HG03460 (cell line): Measurements from ENCODE around the gene MRPS6.

Source experiments
- ATAC-seq: cut with Tn5 transposase; IDR thresholded peaks from one replicate; pipeline ENCODE4 v1.9.1; 2021; ENCODE audit not compliant: unreplicated experiment

MRPS6 gene

DNA sequence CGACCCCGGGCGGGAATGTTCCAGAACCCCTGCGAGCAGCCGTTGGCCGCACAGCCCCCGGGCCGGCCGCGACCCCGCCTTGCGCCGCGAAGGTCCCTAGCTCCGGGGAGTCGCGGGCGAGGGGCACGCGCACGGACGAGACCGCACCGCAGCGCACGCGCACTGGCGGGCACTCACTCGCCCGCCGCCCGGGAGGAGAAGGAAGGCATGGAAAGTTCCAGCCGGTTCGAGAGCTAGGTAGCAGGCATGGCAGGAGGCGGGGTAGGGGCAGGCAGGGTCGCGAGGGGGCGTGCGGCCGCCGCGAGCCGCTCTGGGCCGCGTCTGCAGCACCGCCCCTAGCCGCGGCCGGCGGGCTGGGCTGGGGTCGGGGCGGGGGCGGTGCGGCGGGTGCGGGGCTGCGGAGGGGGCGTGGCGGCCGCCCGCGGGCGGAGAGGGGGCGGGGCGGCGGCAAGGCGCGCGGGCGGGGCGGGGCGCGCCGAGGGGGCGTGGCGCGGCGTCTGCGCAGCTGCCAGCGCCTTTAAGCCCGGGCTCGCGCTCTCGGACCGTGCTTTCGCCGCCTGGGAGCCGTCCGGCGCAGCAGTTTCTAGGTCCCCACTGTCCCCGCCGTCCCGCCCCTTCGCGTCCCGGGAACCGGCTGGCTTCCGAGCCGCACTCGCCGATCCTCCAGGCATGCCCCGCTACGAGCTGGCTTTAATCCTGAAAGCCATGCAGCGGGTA is at the start of gene MRPS6, which contains the start of gene SLC5A3:
TSS of gene MRPS6 (plus strand) at position 547 of the 717 bp plus-strand sequence. CDS start at position 670, 123 bp downstream.
TSS of gene SLC5A3 (plus strand) at position 547 of the 717 bp plus-strand sequence. CDS start 21,621 bp downstream, outside the sequence.
- ATAC-seq: peak; percentile 70

DNA sequence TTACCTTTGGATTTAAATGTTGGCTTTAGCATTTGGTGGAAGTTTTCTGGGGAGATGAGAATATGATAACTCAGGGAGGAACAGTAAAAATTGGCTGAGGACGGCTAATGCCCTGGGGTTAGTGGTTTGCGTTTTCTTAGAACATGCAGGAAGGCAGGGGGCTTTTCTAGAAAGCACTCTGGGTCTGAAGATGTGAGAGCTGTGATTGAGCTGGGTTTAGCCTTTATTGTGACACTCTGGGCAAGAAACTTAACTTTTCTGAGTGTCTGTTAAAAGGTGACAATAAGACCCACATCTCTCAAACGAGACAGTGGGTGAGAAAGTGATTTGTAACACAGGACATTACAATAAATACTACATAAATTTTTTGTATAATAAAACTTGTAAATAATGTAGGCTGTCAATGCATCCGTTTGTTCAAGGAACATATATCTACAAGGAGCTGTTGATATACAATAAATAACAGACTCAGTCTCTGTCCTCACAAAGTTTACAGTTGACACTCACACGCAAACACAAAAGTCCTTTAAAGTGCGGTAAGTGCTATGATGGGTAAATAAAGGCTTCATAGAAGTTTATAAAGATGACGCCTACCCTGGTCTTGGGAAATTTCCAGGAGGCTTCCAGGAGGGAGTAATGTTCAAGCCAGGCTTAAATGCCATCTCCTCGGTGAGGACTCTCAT is 49.5 kb upstream of the MRPS6 start:
- no peak for ATAC-seq

DNA sequence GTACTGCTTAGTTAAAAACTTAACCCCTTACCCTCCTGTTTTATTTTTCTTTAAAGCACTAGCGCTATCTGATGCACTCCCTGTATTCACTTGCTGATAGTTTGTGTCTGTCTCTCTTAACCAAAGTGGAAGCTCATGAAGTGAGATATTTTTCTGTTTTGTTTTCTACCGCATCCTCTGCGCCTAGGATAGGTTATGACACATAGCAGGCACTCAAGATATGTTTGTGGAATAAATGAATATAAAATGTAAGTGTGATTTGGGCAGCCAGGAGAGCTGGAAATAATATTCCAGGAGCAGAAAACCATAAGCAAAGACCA is 49.0 kb upstream of the MRPS6 start:
- no peak for ATAC-seq

GRCh38 chr21:34027721-34028461 is 45.5 kb upstream of the MRPS6 start:
- ATAC-seq: no peak

DNA sequence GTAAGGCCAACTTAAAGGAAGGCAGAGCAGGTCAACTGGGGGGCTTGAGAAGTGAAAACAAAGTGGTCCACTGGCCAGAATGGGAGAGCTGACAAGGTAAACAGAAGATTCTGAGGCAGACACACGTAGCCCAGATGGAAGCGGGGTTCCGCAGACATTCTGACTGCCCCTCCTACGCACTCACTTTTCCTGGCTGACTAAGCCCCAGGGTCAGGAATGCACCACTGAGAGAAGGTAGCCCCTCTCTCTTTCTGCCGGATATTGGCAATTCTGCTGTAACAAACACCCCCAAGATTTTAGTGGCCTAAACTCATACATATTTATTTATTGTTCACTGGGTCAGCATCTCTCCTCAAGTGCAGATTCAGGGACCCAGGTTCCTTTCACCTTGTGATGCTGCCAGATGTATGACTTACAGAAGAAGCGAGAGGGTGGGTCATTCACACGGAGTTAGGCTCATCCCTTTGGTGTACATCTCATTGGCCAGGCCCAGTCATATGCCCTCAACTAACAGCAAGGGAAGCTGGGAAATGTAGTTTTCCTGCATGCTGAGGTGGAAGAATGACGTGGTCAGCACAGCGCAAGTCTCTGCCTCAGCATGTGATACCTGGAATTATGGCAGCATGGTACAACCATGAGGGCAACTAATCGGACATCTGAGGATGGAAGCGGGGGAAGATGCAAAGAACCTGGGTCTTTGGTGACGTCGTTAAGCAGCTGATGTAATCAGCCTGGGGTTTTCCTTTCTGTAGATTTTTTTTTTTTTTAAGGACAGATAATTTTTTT is 43.4 kb upstream of the MRPS6 start:
- ATAC-seq: peak; percentile 88

GRCh38 chr21:34031835-34032370 is 41.5 kb upstream of the MRPS6 start:
- ATAC-seq: no peak

- ATAC-seq: no peak
These were observed 38.9 kb upstream of the MRPS6 start for GRCh38 chr21:34034369-34035014.

DNA sequence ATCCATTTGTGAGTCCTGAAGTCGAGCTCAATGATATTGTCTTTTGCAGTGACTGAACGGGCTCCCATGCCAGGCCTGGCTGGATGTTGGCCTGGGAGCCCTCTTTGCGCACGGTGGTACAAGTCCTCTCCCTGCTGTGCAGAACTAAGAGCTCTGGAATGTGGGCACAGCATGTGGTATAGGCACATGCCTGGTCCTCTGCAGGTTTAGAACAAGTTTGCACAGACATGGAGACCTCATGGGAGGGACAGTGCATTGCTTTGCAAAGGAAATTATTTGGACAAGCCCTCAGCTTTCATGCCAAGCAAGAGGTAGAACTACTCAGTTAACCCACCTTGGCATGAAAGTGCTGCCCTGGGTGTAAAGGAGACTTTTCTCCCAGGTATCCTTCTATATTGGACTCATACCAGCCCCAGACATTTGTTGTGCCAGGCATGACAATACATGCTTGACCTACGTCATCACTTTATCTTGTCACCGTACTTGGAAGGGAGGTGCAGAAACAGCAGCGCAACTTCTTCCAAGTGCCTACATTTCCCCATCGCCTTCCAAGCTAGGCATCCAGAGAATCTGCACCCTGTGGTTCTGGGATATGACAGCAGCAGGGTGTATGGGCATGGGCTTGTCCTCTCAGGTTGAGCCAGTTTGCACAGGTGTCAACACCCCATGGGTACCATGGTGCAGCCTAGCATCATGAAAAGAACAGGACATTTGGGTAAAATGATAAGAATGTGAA is 37.6 kb upstream of the MRPS6 start:
- ATAC-seq: no peak

DNA sequence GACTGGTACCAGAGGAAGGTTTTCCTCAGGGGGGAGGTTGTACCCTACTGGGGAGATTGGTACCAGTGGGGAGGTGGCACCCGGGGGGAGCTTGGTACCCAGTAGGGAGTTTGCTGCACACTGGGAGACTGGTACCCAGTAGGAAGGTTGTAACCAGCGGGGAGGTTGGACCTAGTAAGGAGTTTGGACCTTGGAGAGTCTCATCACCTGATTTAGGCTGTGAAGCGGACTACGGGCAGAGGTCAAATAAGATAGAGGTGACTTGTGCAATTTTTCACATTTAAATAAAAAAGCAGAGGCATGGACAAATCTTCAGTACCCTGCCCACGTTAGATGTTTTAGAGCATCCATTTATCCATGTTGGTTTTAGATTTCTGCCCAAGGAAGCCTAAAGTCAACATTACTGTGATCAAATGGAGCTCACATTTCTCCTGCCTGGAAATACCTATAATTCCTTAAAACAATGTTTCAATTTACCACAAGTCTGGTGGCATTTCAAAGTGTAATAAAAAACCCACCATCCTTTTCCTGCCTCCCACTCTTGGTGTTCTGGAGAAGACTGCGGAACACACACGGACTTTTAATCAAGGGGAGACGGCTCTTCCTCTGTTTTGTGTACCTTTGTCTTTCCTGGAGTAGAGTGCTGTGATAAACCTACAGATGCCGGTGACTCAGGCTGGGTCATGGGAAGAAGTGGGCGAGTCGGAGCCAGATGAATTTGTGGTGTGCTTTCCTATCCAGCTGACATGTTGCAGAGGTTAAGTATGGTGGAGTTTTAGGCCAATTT is 36.2 kb upstream of the MRPS6 start:
- ATAC-seq: no peak

DNA sequence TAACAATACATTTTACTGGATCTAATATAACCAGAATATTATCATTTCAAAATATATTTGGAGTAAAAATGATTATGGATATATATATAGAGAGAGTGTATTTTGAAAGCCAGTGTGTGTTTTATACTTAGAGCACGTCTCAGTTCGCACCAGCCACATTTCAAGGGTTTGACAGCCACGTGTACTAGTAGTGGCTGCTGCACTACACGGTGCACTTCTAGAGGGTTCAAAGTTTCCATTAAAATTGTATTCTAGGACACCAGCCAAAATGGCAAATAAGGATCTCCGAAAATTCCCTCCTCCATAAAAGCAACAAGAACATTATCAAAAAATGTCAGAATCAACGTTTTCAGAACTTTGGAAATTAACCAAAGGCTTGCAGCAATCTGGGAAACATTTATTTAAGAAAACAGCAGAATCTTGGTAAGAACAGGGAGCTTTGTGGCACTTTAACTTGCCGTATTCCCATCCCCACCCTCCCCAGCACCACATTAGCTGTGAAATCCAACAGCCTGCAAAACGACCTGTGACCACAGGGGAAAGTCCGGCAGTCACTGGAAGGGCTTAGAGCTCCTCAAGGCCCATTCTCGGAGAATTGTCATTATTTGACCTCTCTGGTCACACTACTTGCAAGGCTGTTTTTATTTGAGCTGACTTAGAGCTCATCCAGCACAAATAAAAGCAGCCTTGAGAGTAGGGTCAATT is 33.5 kb upstream of the MRPS6 start:
- no peak for ATAC-seq

DNA sequence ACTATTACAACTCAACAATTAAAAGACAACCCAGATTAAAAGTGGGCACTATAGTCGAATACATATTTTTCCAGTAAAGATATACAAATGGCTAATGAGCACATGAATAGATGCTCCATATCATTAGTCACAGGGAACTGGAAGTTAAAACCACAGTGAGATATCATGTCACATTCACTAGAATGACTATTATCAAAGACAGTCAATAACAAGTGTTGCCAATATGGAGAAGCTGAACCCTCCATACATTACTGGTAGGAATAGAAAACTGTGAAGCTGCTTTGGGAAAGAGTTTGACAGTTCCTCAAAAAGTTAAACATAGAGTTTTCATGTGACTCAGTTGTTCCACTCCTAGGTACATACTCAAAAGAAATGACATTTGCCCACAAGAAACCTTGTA is 30.6 kb upstream of the MRPS6 start:
- ATAC-seq: no peak

DNA sequence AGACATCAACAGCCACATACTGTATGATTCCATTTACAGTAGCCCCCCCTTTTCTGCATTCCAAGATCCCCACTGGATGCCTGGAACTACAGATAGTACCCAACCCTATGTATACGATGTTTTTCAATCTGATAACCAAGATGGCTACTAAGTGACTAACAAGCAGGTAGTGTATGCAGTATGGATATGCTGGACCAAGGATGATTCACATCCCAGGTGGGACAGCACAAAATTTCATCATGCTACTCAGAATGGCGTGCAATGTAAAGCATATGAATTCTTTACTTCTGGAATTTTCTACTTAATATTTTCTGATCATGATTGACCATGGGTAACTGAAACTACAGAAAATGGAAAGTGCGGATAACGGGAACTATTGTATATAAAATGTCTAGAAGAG is 30.0 kb upstream of the MRPS6 start:
- ATAC-seq: no peak

GRCh38 chr21:34046917-34047316 is 26.5 kb upstream of the MRPS6 start:
- ATAC-seq: no peak

- ATAC-seq: no peak
These were observed 25.5 kb upstream of the MRPS6 start for GRCh38 chr21:34047835-34048234.

DNA sequence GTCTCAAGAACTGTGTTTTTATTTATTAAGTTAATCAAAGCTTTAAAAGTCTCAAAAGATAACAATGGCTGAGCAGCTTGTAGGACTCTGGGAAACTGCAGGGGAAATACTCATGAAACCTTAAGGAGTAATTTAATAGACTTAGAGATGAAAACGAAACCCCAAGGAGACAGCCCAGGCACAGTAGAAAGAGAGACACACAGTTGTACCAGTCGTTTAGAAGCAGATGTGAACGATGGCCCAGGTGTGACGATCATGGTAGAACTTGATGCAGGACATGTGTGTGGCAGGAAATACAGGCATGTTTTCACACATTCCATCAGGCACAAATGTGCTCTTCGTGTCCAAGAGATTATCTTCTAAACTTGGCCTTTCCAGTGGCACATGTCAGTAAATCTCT is 21.2 kb upstream of the MRPS6 start:
- no peak for ATAC-seq

DNA sequence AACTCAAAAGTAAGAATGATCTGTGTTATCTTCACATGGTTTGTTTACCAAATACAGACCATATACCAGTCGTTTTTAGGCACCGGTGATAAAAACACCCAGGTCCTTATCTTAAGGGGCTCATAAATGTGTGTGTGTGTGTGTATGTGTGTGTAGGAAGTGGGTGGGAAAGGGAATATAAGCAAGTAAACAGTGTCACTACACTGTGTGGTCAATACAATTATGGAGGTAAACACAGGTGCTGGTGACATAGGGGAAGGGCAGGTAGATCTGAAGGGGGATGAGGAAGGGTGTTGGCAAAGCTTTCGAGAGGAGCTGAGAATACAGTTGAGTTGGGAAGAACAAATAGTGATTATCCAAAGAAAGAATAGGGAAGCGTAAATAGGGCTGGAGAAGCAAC is 19.1 kb upstream of the MRPS6 start:
- no peak for ATAC-seq

DNA sequence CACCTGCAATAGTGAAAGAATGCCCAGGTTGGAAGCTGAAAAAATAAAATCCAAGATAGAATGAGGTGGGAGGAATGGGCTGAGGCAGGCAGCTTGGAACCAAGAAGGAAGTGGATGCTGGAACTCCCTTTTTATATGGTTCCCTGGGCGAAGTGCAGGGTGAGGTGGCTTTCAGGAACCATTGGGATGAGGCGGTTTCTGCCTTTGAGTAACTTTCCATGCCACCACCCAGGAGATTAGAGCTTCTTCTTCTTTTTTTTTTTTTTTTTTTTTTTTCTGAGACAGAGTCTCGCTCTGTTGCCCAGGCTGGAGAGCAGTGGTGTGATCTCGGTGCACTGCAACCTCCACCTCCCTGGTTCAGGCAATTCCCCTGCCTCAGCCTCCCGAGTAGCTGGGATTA is 17.8 kb upstream of the MRPS6 start:
- no peak for ATAC-seq

- no peak for ATAC-seq
These were observed 11.4 kb upstream of the MRPS6 start for GRCh38 chr21:34061983-34062382.
